Choroid plexus epithelial cell (primary cell): ENCODE results near the gene SLC6A3.
"Not testable (repeated sequence)": the region's sequence is repeated elsewhere in the genome, so short reads cannot be mapped to it uniquely, and the experiment has no call there.

Experiments used
- DNase-seq: peaks from one replicate; pipeline ENCODE4 v3.0.0-alpha.2; 2010; ENCODE audit warnings: low read depth
- H3K4me3 ChIP-seq: 2 replicates; pipeline ENCODE4 v1.5.1; 2011; ENCODE audit warnings: low read depth, mild to moderate bottlenecking, control low read depth, low read length, moderate library complexity
- TF ChIP-seq, protein P1 (sequence below): conservative IDR thresholded peaks from 2 replicates; pipeline ENCODE4 v1.5.1; 2011; ENCODE audit warnings: low read depth, mild to moderate bottlenecking, control low read depth, inconsistent platforms, low read length, moderate library complexity

The SLC6A3 gene

DNA sequence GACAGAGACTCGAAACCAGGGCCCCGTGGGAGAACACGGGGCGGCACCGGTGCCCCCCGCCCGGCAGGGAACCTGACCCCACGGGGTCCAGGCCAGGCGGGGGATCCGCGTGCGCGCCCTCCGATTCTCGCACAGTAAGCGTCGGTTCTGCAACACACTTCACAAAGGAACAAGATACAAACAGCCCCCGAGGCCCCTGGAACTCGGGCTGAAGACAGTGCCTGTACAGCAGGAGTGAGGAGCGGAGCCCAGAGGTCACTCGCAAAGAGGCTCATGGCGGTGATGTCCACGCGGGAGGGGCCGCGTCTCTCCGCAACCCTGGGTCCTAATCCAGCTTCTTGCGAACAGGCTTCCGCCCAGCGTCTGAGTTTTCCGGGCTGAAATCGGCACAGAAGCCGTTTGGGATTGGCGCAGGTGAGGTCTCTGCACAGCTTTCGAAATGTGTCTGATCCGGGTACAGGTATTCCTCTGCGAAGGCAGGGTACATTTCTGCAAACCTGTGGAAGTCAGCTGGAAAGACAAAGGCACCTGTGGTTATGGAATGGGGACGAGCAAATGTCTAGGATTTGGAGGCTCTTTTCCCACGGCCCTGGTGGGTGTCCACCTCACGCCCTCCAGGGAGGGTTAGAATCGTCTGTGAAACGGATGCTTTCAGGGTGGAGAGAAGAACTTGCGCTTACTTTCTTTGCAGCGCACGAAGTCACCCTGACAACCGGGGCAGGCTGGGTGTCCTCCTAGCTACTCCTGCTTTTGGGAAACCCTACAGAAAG lies 18.3 kb upstream of the SLC6A3 start:
- TF ChIP-seq, protein P1, sequence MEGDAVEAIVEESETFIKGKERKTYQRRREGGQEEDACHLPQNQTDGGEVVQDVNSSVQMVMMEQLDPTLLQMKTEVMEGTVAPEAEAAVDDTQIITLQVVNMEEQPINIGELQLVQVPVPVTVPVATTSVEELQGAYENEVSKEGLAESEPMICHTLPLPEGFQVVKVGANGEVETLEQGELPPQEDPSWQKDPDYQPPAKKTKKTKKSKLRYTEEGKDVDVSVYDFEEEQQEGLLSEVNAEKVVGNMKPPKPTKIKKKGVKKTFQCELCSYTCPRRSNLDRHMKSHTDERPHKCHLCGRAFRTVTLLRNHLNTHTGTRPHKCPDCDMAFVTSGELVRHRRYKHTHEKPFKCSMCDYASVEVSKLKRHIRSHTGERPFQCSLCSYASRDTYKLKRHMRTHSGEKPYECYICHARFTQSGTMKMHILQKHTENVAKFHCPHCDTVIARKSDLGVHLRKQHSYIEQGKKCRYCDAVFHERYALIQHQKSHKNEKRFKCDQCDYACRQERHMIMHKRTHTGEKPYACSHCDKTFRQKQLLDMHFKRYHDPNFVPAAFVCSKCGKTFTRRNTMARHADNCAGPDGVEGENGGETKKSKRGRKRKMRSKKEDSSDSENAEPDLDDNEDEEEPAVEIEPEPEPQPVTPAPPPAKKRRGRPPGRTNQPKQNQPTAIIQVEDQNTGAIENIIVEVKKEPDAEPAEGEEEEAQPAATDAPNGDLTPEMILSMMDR = no peak
- H3K4me3 ChIP-seq = no peak overlapping the region
- DNase-seq = no peak

DNA sequence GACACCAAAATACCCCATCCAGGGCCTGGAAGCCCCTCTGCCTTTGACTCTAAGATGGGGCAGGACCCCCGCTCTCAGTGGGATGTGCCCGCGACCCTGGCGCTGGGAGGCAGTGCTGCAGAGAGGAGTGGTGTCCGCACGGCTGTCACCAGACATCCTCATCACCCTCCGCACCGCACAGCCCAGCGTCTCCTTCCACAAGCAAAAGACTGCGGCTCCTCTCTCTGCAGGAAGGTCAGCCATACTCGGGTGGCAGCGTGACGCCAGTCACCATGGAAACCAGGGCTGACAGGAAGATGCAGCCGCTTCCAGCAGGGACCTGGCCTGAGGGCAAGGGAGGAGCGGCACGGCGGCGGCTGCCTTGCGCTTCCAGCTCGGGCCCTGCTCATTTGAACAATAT lies 17.1 kb upstream of the SLC6A3 start:
- no peak for DNase-seq
- no peak overlapping the region for H3K4me3 ChIP-seq
- TF ChIP-seq, protein P1 = no peak

DNA sequence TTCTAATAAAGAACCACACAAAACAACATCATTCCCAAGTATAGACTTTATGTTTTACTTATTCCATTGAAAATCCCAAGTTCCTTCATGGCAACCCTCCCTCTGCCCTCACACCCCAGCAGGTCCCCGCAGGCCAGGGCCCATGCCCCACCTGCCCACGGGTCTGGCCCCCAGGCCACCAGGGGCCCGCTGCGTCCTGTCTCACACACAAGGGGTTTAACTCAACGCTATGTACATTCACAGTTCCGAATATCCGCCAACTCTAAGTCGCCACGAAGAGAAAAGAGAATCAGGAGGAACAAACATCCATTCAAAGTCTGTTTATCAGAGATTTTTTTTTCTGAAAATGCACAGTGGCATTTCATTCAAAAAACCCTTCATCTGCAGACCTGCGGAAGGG lies 16.2 kb upstream of the SLC6A3 start:
- DNase-seq = no peak
- TF ChIP-seq, protein P1 = no peak
- no peak overlapping the region for H3K4me3 ChIP-seq

DNA sequence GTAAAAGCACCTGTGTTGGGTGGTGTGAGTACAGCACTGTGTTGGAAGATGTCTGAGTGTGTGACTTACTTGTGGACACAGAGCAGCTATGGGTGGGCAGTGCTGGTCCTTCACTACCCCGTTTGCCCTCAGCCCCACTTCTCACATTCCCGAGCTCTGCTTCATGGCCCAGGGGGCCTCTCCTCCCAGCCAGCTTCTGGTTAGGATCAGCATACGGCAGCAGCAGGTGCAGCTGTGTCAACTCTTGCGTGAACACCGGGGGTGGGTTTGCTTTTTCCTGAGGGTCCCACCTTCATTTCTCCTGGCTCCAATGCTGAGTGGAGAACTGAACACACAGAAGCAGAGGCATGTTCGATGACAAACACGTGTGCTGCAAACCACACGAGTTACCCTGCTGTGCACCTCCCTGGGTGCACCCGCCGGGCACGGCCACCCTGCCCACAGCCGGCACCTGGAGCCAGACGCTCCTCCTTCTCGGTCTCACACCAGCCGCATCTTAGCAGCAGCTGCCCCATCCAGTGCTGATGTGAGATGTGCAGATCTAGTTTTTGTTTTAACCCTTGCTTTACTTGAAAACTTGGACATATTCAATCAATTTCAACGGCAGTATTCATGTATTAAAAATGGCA lies 14.9 kb upstream of the SLC6A3 start:
- no peak overlapping the region for H3K4me3 ChIP-seq
- DNase-seq = no peak
- TF ChIP-seq, protein P1 = no peak

DNA sequence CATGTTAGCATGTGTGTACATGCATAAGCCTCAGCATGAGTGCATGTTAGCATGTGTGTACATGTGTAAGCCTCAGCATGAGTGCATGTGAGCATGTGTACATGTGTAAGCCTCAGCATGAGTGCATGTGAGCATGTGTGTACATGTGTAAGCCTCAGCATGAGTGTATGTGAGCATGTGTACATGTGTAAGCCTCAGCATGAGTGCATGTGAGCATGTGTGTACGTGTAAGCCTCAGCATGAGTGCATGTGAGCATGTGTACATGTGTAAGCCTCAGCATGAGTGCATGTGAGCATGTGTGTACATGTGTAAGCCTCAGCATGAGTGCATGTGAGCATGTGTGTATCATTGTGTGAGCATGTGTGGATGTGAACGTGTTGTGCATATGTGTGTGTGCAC lies 14.2 kb upstream of the SLC6A3 start:
- DNase-seq, H3K4me3 ChIP-seq: not testable (repeated sequence)

DNA sequence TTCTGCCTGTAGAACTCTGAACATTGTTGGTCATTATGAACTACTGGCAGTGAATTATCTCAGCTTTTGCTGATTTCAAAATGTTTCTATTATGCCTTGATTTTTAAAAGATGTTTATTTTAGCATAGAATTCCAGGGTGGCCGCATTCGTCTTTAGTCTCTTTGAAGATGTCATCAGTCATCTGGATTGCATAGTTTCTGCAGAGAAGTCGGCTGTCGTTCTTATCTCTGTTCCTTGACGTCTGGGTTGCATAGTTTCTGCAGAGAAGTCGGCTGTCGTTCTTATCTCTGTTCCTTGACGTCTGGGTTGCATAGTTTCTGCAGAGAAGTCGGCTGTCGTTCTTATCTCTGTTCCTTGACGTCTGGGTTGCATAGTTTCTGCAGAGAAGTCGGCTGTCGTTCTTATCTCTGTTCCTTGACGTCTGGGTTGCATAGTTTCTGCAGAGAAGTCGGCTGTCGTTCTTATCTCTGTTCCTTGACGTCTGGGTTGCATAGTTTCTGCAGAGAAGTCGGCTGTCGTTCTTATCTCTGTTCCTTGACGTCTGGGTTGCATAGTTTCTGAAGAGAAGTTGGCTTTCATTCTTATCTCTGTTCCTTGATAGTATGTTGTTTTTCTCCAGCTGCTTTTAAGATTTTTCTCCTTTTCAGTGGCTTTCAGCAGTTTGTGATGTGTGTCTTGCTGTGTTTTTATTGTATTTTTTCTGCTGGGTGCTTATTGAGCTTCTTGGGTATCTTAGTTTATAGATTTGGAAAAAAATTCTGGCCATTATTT lies 11.1 kb upstream of the SLC6A3 start:
- DNase-seq, H3K4me3 ChIP-seq: not testable (repeated sequence)

DNA sequence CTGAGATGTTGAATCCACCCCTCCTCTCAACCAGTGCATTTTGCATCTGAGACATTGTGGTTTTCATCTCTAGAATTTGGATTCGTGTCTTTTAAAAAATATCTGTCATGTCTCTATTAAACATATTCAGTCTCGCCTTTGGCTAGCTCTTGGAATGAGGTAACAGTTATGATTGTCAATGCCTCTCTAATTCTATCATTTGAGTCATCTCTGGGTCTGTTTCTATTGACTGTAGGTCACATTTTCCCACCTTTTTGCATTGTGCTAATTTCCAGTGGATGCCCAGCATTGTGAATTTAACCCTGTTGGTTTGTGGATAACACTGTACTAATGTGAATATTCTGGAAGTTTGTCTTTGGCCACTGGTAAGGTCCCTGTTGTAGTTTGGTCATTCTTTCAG lies 8.4 kb upstream of the SLC6A3 start:
- DNase-seq = no peak
- TF ChIP-seq, protein P1 = no peak
- no peak overlapping the region for H3K4me3 ChIP-seq
